ENCODE data around the gene MAPT.

DNA sequence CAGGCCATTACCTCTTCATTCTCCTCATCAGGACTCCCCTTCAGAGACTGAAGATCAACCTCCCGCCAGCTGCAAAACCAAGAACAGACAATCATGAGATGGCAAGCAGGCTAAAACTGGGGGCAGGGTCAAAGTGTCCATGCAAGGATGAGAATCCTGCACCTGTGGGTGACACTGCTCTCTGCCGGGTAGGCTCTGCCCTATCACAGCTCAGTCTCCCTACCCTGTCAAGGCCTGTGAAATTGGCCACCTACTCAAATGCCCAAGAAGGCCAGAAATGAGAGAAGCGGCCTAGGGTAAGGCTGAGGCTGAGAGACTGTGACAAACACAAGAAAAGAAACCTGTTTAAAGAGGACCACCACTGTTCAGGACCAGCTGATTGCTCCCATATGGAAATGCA is 139.0 kb downstream of the MAPT start:
- TF ChIP-seq, protein P1, sequence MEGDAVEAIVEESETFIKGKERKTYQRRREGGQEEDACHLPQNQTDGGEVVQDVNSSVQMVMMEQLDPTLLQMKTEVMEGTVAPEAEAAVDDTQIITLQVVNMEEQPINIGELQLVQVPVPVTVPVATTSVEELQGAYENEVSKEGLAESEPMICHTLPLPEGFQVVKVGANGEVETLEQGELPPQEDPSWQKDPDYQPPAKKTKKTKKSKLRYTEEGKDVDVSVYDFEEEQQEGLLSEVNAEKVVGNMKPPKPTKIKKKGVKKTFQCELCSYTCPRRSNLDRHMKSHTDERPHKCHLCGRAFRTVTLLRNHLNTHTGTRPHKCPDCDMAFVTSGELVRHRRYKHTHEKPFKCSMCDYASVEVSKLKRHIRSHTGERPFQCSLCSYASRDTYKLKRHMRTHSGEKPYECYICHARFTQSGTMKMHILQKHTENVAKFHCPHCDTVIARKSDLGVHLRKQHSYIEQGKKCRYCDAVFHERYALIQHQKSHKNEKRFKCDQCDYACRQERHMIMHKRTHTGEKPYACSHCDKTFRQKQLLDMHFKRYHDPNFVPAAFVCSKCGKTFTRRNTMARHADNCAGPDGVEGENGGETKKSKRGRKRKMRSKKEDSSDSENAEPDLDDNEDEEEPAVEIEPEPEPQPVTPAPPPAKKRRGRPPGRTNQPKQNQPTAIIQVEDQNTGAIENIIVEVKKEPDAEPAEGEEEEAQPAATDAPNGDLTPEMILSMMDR (IDR thresholded peaks at IDR 0.05) = no peak
- TF ChIP-seq POLR2A (IDR thresholded peaks at IDR 0.05) = no peak
